Endothelial cell of umbilical vein (primary cell): ENCODE measurements around the gene STUM. TPM values are rescaled to one million over a fixed set of nuclear protein-coding genes. Genes with fewer than 3 reads are reported as not detected.

Experiments
- BruUV-seq: library from RNA; stranded (reverse); fragments of 400-500 nt; replicated peaks from 2 replicates; lab custom pipeline; 2021; lab: Mats Ljungman, UMichigan
- CTCF ChIA-PET: fragments of 300-600, 350-600 bp; sonication (Branson Sonifier 250); formaldehyde crosslinking; loops from one replicate; lab custom pipeline; 2021; ENCODE audit warnings: antibody characterized with exemption, inconsistent platforms; lab: Charles Lee
- POLR2A ChIA-PET: fragments of 300-600, 350-600 bp; sonication (Branson Sonifier 250); formaldehyde crosslinking; loops from one replicate; lab custom pipeline; 2021; ENCODE audit warnings: antibody characterized with exemption, inconsistent platforms; lab: Charles Lee
- DNase-seq: peaks from one replicate; pipeline ENCODE4 v3.0.0-alpha.2; 2011; ENCODE audit warnings: low read depth, low spot score
- FAIRE-seq: peaks from 2 replicates; lab custom pipeline; 2011; peaks lifted over from hg19 to GRCh38; lab: Jason Lieb, UNC
- H2AFZ ChIP-seq: 2 replicates; pipeline ENCODE4 v1.6.0; 2012; ENCODE audit warnings: low read depth, low read length, control low read depth, inconsistent platforms
- H3K27ac ChIP-seq: 2 replicates; pipeline ENCODE4 v1.5.1; 2011; ENCODE audit warnings: low read depth, mild to moderate bottlenecking, control low read depth, low read length, moderate library complexity; ENCODE audit not compliant: insufficient read depth
- H3K27me3 ChIP-seq, 2 experiments: 2 replicates each; pipeline versions ENCODE4 v1.6.0 to v1.6.1; 2011; ENCODE audit warnings: low read length in 2 of 2, mixed read lengths in 1 of 2; ENCODE audit not compliant: control insufficient read depth in 2 of 2, insufficient read depth in 2 of 2
- H3K36me3 ChIP-seq, 2 experiments: 2 replicates in 1 of 2; 3 replicates in 1 of 2; pipeline ENCODE4 v1.5.1; 2011; ENCODE audit warnings: low read length in 2 of 2, mild to moderate bottlenecking in 1 of 2, moderate library complexity in 1 of 2; ENCODE audit not compliant: control insufficient read depth in 2 of 2, insufficient read depth in 2 of 2; ENCODE audit errors: extremely low read depth in 1 of 2
- H3K4me1 ChIP-seq: 3 replicates; pipeline ENCODE4 v1.5.1; 2011; ENCODE audit warnings: mild to moderate bottlenecking, low read length; ENCODE audit not compliant: control insufficient read depth, insufficient read depth; ENCODE audit errors: extremely low read depth
- H3K4me2 ChIP-seq: 2 replicates; pipeline ENCODE4 v1.6.1; 2011; ENCODE audit warnings: low read length, control low read depth, mixed read lengths; ENCODE audit not compliant: insufficient read depth
- H3K4me3 ChIP-seq, 3 experiments: fragments of 200-600 bp in 1 of 3; sonication (generic), shearing (Covaris generic) in 1 of 3; replicated peaks in 1 of 3; 2 replicates each; pipeline ENCODE4 v1.5.1; 2011 to 2016; ENCODE audit warnings: control low read depth in 3 of 3, low read length in 3 of 3, mild to moderate bottlenecking in 2 of 3, inconsistent platforms in 1 of 3, low read depth in 1 of 3, moderate library complexity in 1 of 3; ENCODE audit not compliant: insufficient read depth in 1 of 3
- H3K79me2 ChIP-seq: 2 replicates; pipeline ENCODE4 v1.6.0; 2012; ENCODE audit warnings: low read length, inconsistent platforms; ENCODE audit not compliant: control insufficient read depth, insufficient read depth
- H3K9ac ChIP-seq: replicated peaks from 2 replicates; pipeline ENCODE3; 2011; ENCODE audit warnings: low read length, control low read depth; ENCODE audit not compliant: insufficient read depth; ENCODE audit errors: extremely low read depth
- H3K9me1 ChIP-seq: replicated peaks from 3 replicates; pipeline ENCODE4 v1.6.0; 2011; ENCODE audit warnings: mild to moderate bottlenecking, low read length; ENCODE audit not compliant: control insufficient read depth, insufficient read depth; ENCODE audit errors: extremely low read depth
- H3K9me3 ChIP-seq: replicated peaks from 2 replicates; pipeline ENCODE4 v1.5.1; 2012; ENCODE audit warnings: low read length, inconsistent platforms; ENCODE audit not compliant: control insufficient read depth, insufficient read depth
- H4K20me1 ChIP-seq: replicated peaks from 2 replicates; pipeline ENCODE3; 2011; ENCODE audit warnings: mild to moderate bottlenecking, low read length; ENCODE audit not compliant: control insufficient read depth, insufficient read depth; ENCODE audit errors: extremely low read depth
- CTCF ChIP-seq, 2 donors: IDR thresholded peaks; 1 replicate in 1 of 2; 2 replicates in 1 of 2; pipeline ENCODE4 v1.5.1; 2011; ENCODE audit warnings: low read length in 2 of 2, mild to moderate bottlenecking in 2 of 2, moderate library complexity in 2 of 2, control low read depth in 1 of 2, inconsistent platforms in 1 of 2, low read depth in 1 of 2; ENCODE audit not compliant: insufficient read depth in 1 of 2; ENCODE audit errors: extremely low read depth in 1 of 2
- EZH2 ChIP-seq: IDR thresholded peaks from 2 replicates; pipeline ENCODE4 v1.6.1; 2012; ENCODE audit warnings: borderline replicate concordance, low read depth, mild to moderate bottlenecking, moderate library complexity, low read length, inconsistent platforms; ENCODE audit not compliant: severe bottlenecking
- FOS ChIP-seq: IDR thresholded peaks from 2 replicates; pipeline ENCODE4 v1.6.1; 2011; ENCODE audit warnings: mild to moderate bottlenecking, low read length, moderate library complexity, borderline replicate concordance; ENCODE audit not compliant: insufficient read depth
- GATA2 ChIP-seq: IDR thresholded peaks from 2 replicates; pipeline ENCODE4 v1.7.0; 2011; ENCODE audit warnings: low read depth, mild to moderate bottlenecking, moderate library complexity, mixed read lengths, low read length; ENCODE audit not compliant: insufficient read length, insufficient read depth
- JUN ChIP-seq: IDR thresholded peaks from 2 replicates; pipeline ENCODE4 v1.6.1; 2011; ENCODE audit warnings: borderline replicate concordance, low read depth; ENCODE audit not compliant: insufficient read length, insufficient read depth
- MAX ChIP-seq: IDR thresholded peaks from 2 replicates; pipeline ENCODE4 v1.6.1; 2011; ENCODE audit not compliant: insufficient read depth, insufficient read length
- MYC ChIP-seq: IDR thresholded peaks from one replicate; pipeline ENCODE4 v1.6.1; 2011; ENCODE audit warnings: mild to moderate bottlenecking, low read depth, low read length
- POLR2A ChIP-seq: IDR thresholded peaks from 2 replicates; pipeline ENCODE4 v1.6.1; 2012; ENCODE audit warnings: low read depth, mild to moderate bottlenecking, control low read depth, low read length
- POLR2AphosphoS5 ChIP-seq: IDR thresholded peaks from 2 replicates; pipeline ENCODE4 v1.6.1; 2012; ENCODE audit warnings: low read depth, mild to moderate bottlenecking, control low read depth, low read length, moderate library complexity; ENCODE audit not compliant: insufficient read depth
- dilution Hi-C: fragments of 300-500 bp; cut with MboI; formaldehyde crosslinking; loops from one replicate; pipeline ENCODE4 v1.15.0; 2019; ENCODE audit warnings: low sequenced_read_pairs; ENCODE audit not compliant: extremely low pct_ligation_motif_present
- intact Hi-C: fragments of 100-400 bp; cut with micrococcal nuclease; formaldehyde crosslinking; loops from one replicate; pipeline ENCODE4 v1.10.0; 2022
- polyA plus RNA-seq, 4 experiments: library from polyadenylated mRNA; depleted of rRNA in 3 of 4; stranded (reverse) in 3 of 4; unstranded in 1 of 4; fragments of >200 nt; gene quantifications; 2 replicates each; pipeline versions ENCODE4 v1.2.1 to v1.2.3, GENCODE V29; 2011 to 2012; ENCODE audit warnings: missing spikeins in 1 of 4
- total RNA-seq: library from RNA; stranded (reverse); gene quantifications from 2 replicates; pipeline ENCODE4 v1.2.3, GENCODE V29; 2021

Gene STUM
- total and polyA plus RNA-seq, 2 donors (not counting 3 experiments of a cell fraction or from before 2014, with no cell fraction given): not detected

- H3K4me1 ChIP-seq: peaks cover 2% of the 10 kb centered on the region
- DNase-seq: no peak
- no peaks in the 10 kb centered on the region for H3K79me2 ChIP-seq
- dilution Hi-C loops: no loop called here
- no peaks in the 10 kb centered on the region for H3K9me1 ChIP-seq
- ChIA-PET CTCF (interaction anchor here (1.6 kb wide), 1 partner anchor 26 kb away, joined by 4 read pairs; no protein-coding TSS in a partner anchor), POLR2A (no interaction called here)
- H4K20me1 ChIP-seq: no peaks in the 10 kb centered on the region
- peaks cover 57 to 61% of the 10 kb centered on the region in 2 experiments for H3K27me3 ChIP-seq
- intact Hi-C loops: no loop called here
- H3K9me3 ChIP-seq: no peaks in the 10 kb centered on the region
- no peaks in the 10 kb centered on the region for H3K36me3 ChIP-seq
- BruUV-seq: no TSS peak
- H2AFZ ChIP-seq: no peak overlapping the region
- no peak overlapping the region for H3K27ac ChIP-seq
- TF ChIP-seq MYC (no peak), EZH2 (no peak), POLR2AphosphoS5 (no peak), JUN (no peak), FOS (no peak), POLR2A (no peak), CTCF (IDR thresholded peaks at IDR 0.05; ENCODE audit: extremely low read depth in 1 of 2, insufficient read depth in 1 of 2, low read depth in 1 of 2, low read length in 2 of 2) (no peak), GATA2 (no peak), MAX (no peak)
- H3K4me3 ChIP-seq: no peak overlapping the region
- no peak for FAIRE-seq
- no peak overlapping the region for H3K9ac ChIP-seq
- no peak overlapping the region for H3K4me2 ChIP-seq
Measured at GRCh38 chr1:226550672-226551041, 2.1 kb downstream of the STUM start.
